Fibroblast of pulmonary artery (primary cell): ENCODE measurements around the gene TAMALIN.
A peak's percentile ranks its signal among the peaks of the same experiment; 100 is the strongest.

ENCODE experiments used
- DNase-seq: peaks from one replicate; pipeline ENCODE4 v3.0.0-alpha.2; 2010; ENCODE audit warnings: low read depth
- H3K4me3 ChIP-seq: replicated peaks from 2 replicates; pipeline ENCODE4 v1.5.1; 2011; ENCODE audit warnings: low read depth, mild to moderate bottlenecking, control low read depth, low read length, moderate library complexity
- TF ChIP-seq, protein P1 (sequence below): IDR thresholded peaks from 2 replicates; pipeline ENCODE4 v1.5.1; 2011; ENCODE audit warnings: mild to moderate bottlenecking, control low read depth, low read length, inconsistent platforms; ENCODE audit errors: missing control alignments

Gene TAMALIN

DNA sequence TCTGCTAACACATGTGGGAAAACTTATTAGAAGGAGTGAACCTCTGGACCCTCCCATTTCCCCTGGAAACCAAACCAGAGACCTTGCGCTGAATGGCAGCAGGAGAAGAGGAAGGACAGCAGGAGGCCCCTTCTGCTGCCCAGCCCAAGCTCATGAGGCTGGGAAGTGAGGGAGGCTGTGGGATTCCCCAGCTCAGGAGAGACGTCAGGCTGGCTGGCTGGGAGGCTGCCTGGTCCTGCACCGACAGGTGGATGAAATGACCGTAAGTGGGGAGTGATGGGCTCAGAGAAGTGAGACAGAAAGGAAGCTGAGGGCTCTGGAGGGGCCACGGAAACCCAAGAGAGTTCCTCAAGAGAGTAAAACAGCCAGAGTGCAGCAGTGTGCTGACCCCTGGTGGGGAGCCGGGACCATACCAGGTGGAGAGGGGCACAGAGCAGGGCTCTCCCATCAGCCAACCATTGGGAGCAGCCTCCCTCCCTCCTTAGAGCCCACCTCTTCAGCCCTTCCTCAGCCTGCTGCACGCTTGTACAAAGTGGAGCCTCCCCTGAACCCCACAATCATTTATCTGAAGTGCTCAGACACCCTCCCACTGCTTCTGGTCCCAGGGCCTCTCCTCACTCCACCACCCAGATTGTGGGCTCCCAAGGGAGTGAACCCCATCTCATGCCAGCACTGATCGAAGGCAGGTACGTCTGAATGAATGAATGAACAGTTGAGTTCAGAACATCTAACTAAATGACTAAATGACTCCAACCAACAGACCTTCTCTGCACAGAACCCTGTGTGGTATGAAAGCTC lies 14.0 kb downstream of the TAMALIN start:
- peak; percentile 70 for DNase-seq
- H3K4me3 ChIP-seq, result no peak overlapping the region
- TF ChIP-seq, protein P1, sequence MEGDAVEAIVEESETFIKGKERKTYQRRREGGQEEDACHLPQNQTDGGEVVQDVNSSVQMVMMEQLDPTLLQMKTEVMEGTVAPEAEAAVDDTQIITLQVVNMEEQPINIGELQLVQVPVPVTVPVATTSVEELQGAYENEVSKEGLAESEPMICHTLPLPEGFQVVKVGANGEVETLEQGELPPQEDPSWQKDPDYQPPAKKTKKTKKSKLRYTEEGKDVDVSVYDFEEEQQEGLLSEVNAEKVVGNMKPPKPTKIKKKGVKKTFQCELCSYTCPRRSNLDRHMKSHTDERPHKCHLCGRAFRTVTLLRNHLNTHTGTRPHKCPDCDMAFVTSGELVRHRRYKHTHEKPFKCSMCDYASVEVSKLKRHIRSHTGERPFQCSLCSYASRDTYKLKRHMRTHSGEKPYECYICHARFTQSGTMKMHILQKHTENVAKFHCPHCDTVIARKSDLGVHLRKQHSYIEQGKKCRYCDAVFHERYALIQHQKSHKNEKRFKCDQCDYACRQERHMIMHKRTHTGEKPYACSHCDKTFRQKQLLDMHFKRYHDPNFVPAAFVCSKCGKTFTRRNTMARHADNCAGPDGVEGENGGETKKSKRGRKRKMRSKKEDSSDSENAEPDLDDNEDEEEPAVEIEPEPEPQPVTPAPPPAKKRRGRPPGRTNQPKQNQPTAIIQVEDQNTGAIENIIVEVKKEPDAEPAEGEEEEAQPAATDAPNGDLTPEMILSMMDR, result peak; percentile 87

DNA sequence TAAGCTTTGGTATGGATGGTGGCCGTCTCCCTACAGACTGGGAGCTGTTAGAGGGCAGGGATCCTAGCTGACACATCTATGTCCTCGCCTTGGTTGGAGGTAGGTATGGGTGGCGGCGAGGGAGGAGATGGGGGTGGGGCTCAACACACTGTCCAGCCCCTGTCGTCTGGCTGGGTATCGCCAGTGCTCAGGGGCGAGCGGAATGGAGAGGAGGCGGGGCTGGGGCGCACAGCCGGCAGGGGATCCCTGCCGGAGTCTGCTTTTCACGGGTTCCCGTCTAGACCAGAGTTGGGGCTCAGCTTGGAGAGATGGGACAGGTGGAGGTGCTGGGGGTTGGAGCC lies 16.1 kb downstream of the TAMALIN start:
- H3K4me3 ChIP-seq, result peak overlapping the region; percentile 50
- no peak for DNase-seq
- TF ChIP-seq, protein P1, result no peak

DNA sequence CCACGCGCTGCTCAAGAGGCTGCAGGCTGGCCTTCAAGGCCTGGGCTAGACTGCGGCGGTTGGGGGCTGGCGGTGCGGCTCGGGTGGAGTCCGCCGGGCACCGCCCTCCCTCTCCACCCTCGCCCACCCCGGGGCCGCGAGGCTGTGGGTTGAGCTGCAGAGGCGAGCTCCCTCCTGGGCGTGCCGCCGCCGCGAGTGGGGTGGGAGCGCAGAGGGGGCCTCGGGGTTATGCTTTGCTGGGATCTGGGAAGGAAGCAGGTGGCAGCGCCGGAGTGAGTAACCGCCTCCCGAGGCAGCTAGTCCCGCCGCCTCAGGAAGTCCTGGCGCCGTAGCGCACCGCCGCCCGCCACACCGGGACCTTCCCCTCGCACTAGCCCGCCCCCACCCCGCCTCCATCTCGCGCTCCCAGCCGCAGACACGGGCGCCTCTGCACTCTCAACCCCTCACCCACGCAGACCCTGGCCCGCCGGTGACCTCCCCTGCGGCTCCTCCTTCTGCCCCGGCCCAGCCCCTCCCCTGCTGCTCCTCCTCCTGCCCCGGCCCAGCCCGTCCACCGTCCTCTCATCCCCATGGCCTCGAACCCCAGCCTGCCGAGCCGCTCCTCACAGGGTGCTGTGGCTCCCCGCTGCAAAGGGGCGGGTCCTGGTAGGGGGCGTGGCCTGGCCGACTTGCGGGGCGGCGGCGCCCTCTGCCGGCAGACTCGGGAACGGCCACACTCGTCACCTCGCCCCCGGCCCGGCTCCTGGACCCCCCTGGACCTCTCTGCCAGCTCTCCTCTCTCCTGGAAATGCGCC lies 16.6 kb downstream of the TAMALIN start:
- TF ChIP-seq, protein P1, result peak; percentile 59
- peak; percentile 71 for DNase-seq

DNA sequence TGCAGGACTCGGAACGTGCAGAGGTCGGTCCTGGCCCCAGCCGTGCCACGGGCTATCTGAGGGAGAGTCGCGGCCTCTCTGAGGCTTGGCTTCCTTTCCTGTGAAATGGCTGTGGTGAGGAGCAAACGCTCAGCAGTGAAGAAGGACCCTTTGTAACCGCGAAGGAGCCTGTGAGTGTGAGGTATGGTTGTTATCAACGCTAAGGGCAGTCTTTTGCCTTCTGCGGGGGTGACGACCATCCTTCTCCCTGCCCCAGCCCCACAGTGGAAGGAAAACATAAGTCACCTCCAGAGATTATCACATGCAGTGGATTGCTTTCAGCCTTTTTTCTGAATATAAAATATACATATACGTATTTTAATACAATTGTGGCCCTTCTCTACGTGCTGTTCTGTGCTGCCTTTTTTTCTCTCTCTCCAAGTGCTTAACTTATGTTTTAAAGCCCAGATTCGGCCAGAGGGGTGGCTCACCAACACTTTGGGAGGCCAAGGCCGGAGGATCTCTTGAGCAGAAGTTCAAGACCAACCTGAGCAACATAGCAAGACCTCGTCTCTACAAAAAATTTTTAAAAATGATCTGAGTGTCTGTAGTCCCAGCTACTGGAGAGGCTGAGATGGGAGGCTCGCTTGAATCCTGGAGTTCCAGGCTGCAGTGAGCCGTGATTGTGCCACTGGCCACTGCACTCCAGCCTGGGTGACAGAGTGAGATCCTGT lies 17.4 kb downstream of the TAMALIN start:
- no peak for DNase-seq
- peak overlapping the region; percentile 50 for H3K4me3 ChIP-seq

More for the DNA sequence above, 16.6 kb downstream of the TAMALIN start:
- peak overlapping the region; percentile 50 for H3K4me3 ChIP-seq

DNA sequence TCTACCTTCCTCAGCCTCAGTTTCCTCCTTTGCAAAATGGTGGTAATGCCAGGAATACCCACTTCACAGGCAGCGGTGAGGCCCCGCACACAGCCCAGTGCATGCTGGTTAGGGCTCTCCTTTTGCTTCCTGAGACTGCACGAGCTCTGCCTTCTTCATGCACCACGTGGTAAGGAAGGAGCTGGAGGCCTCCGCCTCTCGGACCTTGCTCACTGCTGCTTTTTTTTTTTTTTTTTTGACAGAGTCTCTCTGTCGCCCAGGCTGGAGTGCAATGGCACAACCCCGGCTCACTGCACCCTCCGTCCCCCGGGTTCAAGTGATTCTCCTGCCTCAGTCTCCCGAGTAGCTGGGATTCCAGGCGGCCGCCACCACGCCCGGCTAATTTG lies 18.1 kb downstream of the TAMALIN start:
- TF ChIP-seq, protein P1, result no peak
- no peak overlapping the region for H3K4me3 ChIP-seq
- no peak for DNase-seq

More for the DNA sequence above, 17.4 kb downstream of the TAMALIN start:
- TF ChIP-seq, protein P1, result no peak

DNA sequence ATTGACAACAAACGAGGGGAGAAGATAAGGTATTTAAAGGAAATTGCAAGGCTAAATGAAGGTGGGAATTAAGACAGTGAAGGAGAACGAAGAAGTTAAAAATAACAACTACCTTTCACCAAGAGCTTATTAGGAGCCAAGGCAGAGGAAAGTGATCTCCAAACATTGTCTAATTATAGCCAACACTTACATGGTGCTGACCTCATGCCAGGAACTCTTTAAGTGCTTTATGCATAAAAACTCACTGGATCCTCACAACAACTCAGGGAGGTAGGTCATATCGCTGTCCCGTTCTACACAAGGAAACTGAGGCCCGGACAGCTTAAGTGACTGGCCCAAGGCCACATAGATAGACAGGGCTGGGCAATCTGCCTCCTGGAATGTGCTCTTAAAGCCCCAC lies 19.5 kb downstream of the TAMALIN start:
- no peak for DNase-seq
- H3K4me3 ChIP-seq, result no peak overlapping the region
- TF ChIP-seq, protein P1, result no peak
